ENCODE measurements around the gene IQCN.

Gene IQCN

GRCh38 chr19:18208098-18208951, 65.9 kb downstream of the IQCN start:
- DNase-seq, result no peak

Data from right hindlimb (tissue), 1 donor.